GM23338 (cell line): ENCODE data around the gene ELOVL6. TPM values are rescaled to one million over a fixed set of nuclear protein-coding genes. Genes with fewer than 3 reads are reported as not detected.

Experiments
- ATAC-seq: fragments of 200-7000 bp; cut with Tn5 transposase; 3 replicates; pipeline ENCODE4 v1.9.1; 2020
- DNase-seq: peaks from one replicate; pipeline ENCODE4 v3.0.0-alpha.2; 2015; ENCODE audit warnings: low spot score
- H2AFZ ChIP-seq: fragments of 200-600 bp; sonication (generic); 2 replicates; pipeline ENCODE4 v1.8.0; 2016; ENCODE audit warnings: antibody characterized with exemption, mild to moderate bottlenecking, moderate library complexity
- H3F3A ChIP-seq: fragments of 200-600 bp; sonication (generic); replicated peaks from 2 replicates; pipeline ENCODE4 v1.8.0; 2017; ENCODE audit warnings: antibody characterized with exemption, mixed run types, low read depth
- H3K27ac ChIP-seq: fragments of 200-600 bp; sonication (generic); 2 replicates; pipeline ENCODE4 v1.6.1; 2016; ENCODE audit warnings: low read depth
- H3K27me3 ChIP-seq: fragments of 200-600 bp; sonication (generic); 2 replicates; pipeline ENCODE4 v1.8.0; 2016; ENCODE audit warnings: mild to moderate bottlenecking, mixed run types, moderate library complexity; ENCODE audit not compliant: insufficient read depth
- H3K36me3 ChIP-seq: fragments of 200-600 bp; sonication (generic); 2 replicates; pipeline ENCODE4 v1.8.0; 2016; ENCODE audit warnings: mild to moderate bottlenecking; ENCODE audit not compliant: insufficient read depth
- H3K4me1 ChIP-seq: fragments of 200-600 bp; sonication (generic); 2 replicates; pipeline ENCODE4 v1.8.0; 2016; ENCODE audit warnings: mild to moderate bottlenecking, moderate library complexity; ENCODE audit not compliant: insufficient read depth
- H3K4me2 ChIP-seq: fragments of 200-600 bp; sonication (generic); 2 replicates; pipeline ENCODE4 v1.7.1; 2017; ENCODE audit warnings: mixed run types
- H3K4me3 ChIP-seq: fragments of 200-600 bp; sonication (generic); 2 replicates; pipeline ENCODE4 v1.6.1; 2016; ENCODE audit warnings: mixed run types
- H3K79me2 ChIP-seq: fragments of 200-600 bp; sonication (generic); replicated peaks from 2 replicates; pipeline ENCODE4 v1.8.0; 2017; ENCODE audit warnings: mild to moderate bottlenecking; ENCODE audit not compliant: insufficient read depth
- H3K9me2 ChIP-seq: fragments of 200-600 bp; sonication (generic); 2 replicates; pipeline ENCODE4 v1.8.0; 2017; ENCODE audit not compliant: insufficient read depth
- H4K20me1 ChIP-seq: fragments of 200-600 bp; sonication (generic); replicated peaks from 2 replicates; pipeline ENCODE4 v1.8.0; 2017; ENCODE audit warnings: mild to moderate bottlenecking; ENCODE audit not compliant: insufficient read depth
- H3K27ac Mint-ChIP-seq: 2 replicates; pipeline ENCODE4 v1.8.0; 2020; ENCODE audit warnings: inconsistent platforms, mild to moderate bottlenecking, moderate library complexity, mixed read lengths
- H3K27me3 Mint-ChIP-seq: 3 replicates; pipeline ENCODE4 v1.8.0; 2022; ENCODE audit warnings: low read depth, mild to moderate bottlenecking, moderate library complexity, mixed read lengths, inconsistent platforms; ENCODE audit not compliant: insufficient read depth, poor library complexity
- H3K36me3 Mint-ChIP-seq: 3 replicates; pipeline ENCODE4 v1.8.0; 2021; ENCODE audit warnings: low read depth, mild to moderate bottlenecking, inconsistent platforms, moderate library complexity, mixed read lengths
- H3K4me1 Mint-ChIP-seq: 3 replicates; pipeline ENCODE4 v1.8.0; 2020; ENCODE audit warnings: mild to moderate bottlenecking, inconsistent platforms, mixed read lengths
- H3K4me3 Mint-ChIP-seq: 3 replicates; pipeline ENCODE4 v1.8.0; 2021; ENCODE audit warnings: moderate library complexity, mild to moderate bottlenecking, inconsistent platforms, mixed read lengths
- H3K9me3 Mint-ChIP-seq: 3 replicates; pipeline ENCODE4 v1.8.0; 2020; ENCODE audit warnings: moderate library complexity, mild to moderate bottlenecking, inconsistent platforms, mixed read lengths
- JUNB ChIP-seq: IDR thresholded peaks from one replicate; pipeline ENCODE4 v1.6.1; 2016; ENCODE audit warnings: antibody characterized with exemption; ENCODE audit not compliant: unreplicated experiment
- POLR2AphosphoS5 ChIP-seq: IDR thresholded peaks from 2 replicates; pipeline ENCODE4 v1.6.1; 2016; ENCODE audit warnings: antibody characterized with exemption, low read depth
- STAT1 ChIP-seq: IDR thresholded peaks from one replicate; pipeline ENCODE4 v1.6.1; 2016; ENCODE audit warnings: antibody characterized with exemption; ENCODE audit not compliant: unreplicated experiment
- ZNF114 ChIP-seq: fragments of 250-450 bp; sonication (Bioruptor Pico); IDR thresholded peaks from 2 replicates; pipeline ENCODE4 v1.5.0; 2020; ENCODE audit warnings: mild to moderate bottlenecking, moderate library complexity
- polyA plus RNA-seq: library from polyadenylated mRNA; unstranded; fragments of >200 nt; fragmentation: Nextera tagmentation; extraction: Ambion mirVana; gene quantifications from 2 replicates; pipeline ENCODE4 v1.2.1, GENCODE V29; 2016
- total RNA-seq: library from RNA; depleted of rRNA; stranded (reverse); fragments of >200 nt; shearing (Covaris generic); gene quantifications from 2 replicates; pipeline ENCODE4 v1.2.3, GENCODE V29; 2014
- TF ChIP-seq, protein P1 (sequence below): IDR thresholded peaks from one replicate; pipeline ENCODE4 v1.6.1; 2018; ENCODE audit warnings: antibody characterized with exemption; ENCODE audit not compliant: unreplicated experiment
- TF ChIP-seq, protein P2 (sequence below): IDR thresholded peaks from 2 replicates; pipeline ENCODE4 v1.6.1; 2016; ENCODE audit warnings: antibody characterized with exemption
- TF ChIP-seq, protein P3 (sequence below), 2 experiments: fragments of 200-600 bp in 1 of 2; sonication (generic) in 1 of 2; conservative IDR thresholded peaks; 2 replicates each; pipeline versions ENCODE4 v1.5.1 to v1.6.1; 2016 to 2017; ENCODE audit warnings: antibody characterized with exemption in 2 of 2, low read depth in 2 of 2, mild to moderate bottlenecking in 2 of 2, moderate library complexity in 1 of 2

ELOVL6 gene
- total and polyA plus RNA-seq, 2 experiments from 2014 or later = 82.7 to 89.5 TPM

DNA sequence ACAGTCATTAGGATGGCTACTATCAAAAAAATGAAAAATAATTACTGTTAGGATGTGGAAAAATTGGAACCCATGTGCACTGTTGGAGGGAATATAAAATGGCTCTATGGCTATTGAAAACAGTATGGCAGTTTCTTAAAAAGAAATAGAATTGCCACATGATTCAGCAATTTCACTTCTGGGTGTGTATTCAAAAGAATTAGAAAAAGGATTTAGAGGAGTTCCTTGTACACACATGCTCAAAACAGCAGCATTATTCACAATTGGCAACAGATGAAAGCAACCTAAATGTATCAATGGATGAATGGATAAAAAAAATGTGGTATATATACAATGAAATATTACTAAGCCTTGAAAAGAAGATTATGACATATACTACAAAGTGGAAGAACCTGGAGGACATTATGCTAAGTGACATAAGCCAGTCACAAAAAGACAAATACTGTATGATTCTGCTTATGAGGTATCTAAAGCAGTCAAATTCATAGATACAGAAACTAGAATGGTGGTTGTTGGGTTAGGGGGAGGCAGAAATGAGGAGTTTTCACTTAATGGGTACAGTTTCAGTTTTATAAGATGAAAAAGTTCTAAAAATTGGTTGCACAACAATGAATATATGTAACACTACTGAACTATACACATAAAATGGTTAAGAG is 123.2 kb downstream of the ELOVL6 start:
- Histone ChIP-seq H3F3A (no peaks in the 10 kb centered on the region), H3K27me3 (no peaks in the 10 kb centered on the region), H3K4me3 (no peak overlapping the region), H3K4me2 (no peak overlapping the region), H2AFZ (no peak overlapping the region), H3K36me3 (peaks cover 5% of the 10 kb centered on the region; the same call in 1 of the 2 replicates), H4K20me1 (peaks cover 5% of the 10 kb centered on the region; the same call in 1 of the 2 replicates), H3K4me1 (no peaks in the 10 kb centered on the region), H3K27ac (no peak overlapping the region), H3K9me2 (no peaks in the 10 kb centered on the region), H3K79me2 (peaks cover 71% of the 10 kb centered on the region)
- Mint-ChIP-seq H3K9me3 (peaks cover 12% of the 10 kb centered on the region), H3K36me3 (peaks cover 45% of the 10 kb centered on the region), H3K4me3 (no peak overlapping the region), H3K27ac (no peak overlapping the region), H3K4me1 (peaks cover 26% of the 10 kb centered on the region), H3K27me3 (no peaks in the 10 kb centered on the region)
- TF ChIP-seq, protein P1, sequence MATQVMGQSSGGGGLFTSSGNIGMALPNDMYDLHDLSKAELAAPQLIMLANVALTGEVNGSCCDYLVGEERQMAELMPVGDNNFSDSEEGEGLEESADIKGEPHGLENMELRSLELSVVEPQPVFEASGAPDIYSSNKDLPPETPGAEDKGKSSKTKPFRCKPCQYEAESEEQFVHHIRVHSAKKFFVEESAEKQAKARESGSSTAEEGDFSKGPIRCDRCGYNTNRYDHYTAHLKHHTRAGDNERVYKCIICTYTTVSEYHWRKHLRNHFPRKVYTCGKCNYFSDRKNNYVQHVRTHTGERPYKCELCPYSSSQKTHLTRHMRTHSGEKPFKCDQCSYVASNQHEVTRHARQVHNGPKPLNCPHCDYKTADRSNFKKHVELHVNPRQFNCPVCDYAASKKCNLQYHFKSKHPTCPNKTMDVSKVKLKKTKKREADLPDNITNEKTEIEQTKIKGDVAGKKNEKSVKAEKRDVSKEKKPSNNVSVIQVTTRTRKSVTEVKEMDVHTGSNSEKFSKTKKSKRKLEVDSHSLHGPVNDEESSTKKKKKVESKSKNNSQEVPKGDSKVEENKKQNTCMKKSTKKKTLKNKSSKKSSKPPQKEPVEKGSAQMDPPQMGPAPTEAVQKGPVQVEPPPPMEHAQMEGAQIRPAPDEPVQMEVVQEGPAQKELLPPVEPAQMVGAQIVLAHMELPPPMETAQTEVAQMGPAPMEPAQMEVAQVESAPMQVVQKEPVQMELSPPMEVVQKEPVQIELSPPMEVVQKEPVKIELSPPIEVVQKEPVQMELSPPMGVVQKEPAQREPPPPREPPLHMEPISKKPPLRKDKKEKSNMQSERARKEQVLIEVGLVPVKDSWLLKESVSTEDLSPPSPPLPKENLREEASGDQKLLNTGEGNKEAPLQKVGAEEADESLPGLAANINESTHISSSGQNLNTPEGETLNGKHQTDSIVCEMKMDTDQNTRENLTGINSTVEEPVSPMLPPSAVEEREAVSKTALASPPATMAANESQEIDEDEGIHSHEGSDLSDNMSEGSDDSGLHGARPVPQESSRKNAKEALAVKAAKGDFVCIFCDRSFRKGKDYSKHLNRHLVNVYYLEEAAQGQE = no peak
- no peak for TF ChIP-seq ZNF114 (CRISPR knock-in tag)
- no peak for TF ChIP-seq POLR2AphosphoS5
- no peak for TF ChIP-seq JUNB
- TF ChIP-seq, protein P2, sequence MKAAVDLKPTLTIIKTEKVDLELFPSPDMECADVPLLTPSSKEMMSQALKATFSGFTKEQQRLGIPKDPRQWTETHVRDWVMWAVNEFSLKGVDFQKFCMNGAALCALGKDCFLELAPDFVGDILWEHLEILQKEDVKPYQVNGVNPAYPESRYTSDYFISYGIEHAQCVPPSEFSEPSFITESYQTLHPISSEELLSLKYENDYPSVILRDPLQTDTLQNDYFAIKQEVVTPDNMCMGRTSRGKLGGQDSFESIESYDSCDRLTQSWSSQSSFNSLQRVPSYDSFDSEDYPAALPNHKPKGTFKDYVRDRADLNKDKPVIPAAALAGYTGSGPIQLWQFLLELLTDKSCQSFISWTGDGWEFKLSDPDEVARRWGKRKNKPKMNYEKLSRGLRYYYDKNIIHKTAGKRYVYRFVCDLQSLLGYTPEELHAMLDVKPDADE = no peak
- TF ChIP-seq STAT1 = no peak
- TF ChIP-seq, protein P3, sequence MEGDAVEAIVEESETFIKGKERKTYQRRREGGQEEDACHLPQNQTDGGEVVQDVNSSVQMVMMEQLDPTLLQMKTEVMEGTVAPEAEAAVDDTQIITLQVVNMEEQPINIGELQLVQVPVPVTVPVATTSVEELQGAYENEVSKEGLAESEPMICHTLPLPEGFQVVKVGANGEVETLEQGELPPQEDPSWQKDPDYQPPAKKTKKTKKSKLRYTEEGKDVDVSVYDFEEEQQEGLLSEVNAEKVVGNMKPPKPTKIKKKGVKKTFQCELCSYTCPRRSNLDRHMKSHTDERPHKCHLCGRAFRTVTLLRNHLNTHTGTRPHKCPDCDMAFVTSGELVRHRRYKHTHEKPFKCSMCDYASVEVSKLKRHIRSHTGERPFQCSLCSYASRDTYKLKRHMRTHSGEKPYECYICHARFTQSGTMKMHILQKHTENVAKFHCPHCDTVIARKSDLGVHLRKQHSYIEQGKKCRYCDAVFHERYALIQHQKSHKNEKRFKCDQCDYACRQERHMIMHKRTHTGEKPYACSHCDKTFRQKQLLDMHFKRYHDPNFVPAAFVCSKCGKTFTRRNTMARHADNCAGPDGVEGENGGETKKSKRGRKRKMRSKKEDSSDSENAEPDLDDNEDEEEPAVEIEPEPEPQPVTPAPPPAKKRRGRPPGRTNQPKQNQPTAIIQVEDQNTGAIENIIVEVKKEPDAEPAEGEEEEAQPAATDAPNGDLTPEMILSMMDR (conservative IDR thresholded peaks at IDR 0.05; ENCODE audit: low read depth in 2 of 2) = no peak
- DNase-seq = no peak
- ATAC-seq = no peak

DNA sequence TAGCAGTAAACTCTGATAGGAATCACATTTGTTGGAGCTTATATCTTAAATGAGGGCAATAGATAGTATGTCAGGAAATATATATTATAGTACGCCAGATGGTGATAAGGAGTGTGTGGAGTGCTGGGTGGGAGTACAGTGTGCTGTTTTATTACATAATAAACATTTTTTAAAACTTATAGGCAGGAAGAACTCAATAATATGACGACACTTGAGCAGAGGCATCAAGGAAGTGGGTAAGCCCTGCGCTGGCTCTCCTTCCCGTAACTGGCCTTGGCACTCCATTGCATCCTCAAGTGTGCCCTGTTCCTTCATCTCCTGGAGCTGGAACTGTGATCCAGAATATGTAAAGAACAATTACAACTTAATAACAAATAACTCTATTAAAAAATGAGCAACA is 123.8 kb downstream of the ELOVL6 start:
- DNase-seq (no peak), ATAC-seq (no peak)
- H3K36me3 ChIP-seq = peaks cover 5% of the 10 kb centered on the region; the same call in 1 of the 2 replicates
- H3K9me2 ChIP-seq = no peaks in the 10 kb centered on the region
- H3K27ac ChIP-seq = no peak overlapping the region
- H3K27me3 Mint-ChIP-seq = no peaks in the 10 kb centered on the region
- H3K79me2 ChIP-seq = peaks cover 64% of the 10 kb centered on the region
- H3K9me3 Mint-ChIP-seq = peaks cover 12% of the 10 kb centered on the region
- peaks cover 41% of the 10 kb centered on the region for H3K36me3 Mint-ChIP-seq
- H3K4me1 Mint-ChIP-seq = peaks cover 26% of the 10 kb centered on the region
- H3K4me3 ChIP-seq = no peak overlapping the region
- no peak overlapping the region for H3K4me3 Mint-ChIP-seq
- no peak overlapping the region for H2AFZ ChIP-seq
- H3F3A ChIP-seq = no peaks in the 10 kb centered on the region
- no peaks in the 10 kb centered on the region for H3K27me3 ChIP-seq
- no peak overlapping the region for H3K27ac Mint-ChIP-seq
- no peak overlapping the region for H3K4me2 ChIP-seq
- H4K20me1 ChIP-seq = 0 out of 2 replicates have a peak, but pooled peaks cover 6% of the 10 kb centered on the region
- H3K4me1 ChIP-seq = no peaks in the 10 kb centered on the region
- TF ChIP-seq, protein P2 = no peak
